Camera-type eye (tissue), 1 donor: ENCODE measurements around the gene SRD5A2. TPM values are rescaled to one million over a fixed set of nuclear protein-coding genes. Genes with fewer than 3 reads are reported as not detected.

ENCODE experiments used
- total RNA-seq: library from RNA; depleted of rRNA; stranded (reverse); fragments of >200 nt; gene quantifications from one replicate; pipeline ENCODE4 v1.2.3, GENCODE V29; 2014

The SRD5A2 gene, protein sequence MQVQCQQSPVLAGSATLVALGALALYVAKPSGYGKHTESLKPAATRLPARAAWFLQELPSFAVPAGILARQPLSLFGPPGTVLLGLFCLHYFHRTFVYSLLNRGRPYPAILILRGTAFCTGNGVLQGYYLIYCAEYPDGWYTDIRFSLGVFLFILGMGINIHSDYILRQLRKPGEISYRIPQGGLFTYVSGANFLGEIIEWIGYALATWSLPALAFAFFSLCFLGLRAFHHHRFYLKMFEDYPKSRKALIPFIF
- 6.9 TPM for total RNA-seq

GRCh38 chr2:31580321-31581117 lies at the start of gene SRD5A2:
Gene SRD5A2 (minus strand): TSS chr2:31580938. CDS start chr2:31580900, 38 bp downstream.

Other genes with a start within 250 kb of the SRD5A2 start
- 0.93 TPM for gene XDH, start 166.2 kb downstream of the SRD5A2 start, total RNA-seq